ENCODE measurements around the gene SASH3.
"Not testable (repeated sequence)": the region's sequence is repeated elsewhere in the genome, so short reads cannot be mapped to it uniquely, and the experiment has no call there.

SASH3 gene

GRCh38 chrX:129738466-129739308 lies 41.1 kb upstream of the SASH3 start, which contains the start of gene XPNPEP2:
TSS of gene XPNPEP2 (plus strand) at chrX:129738979. CDS start at chrX:129739214, 235 bp downstream.
- no peak within 1 kb of the TSS for H3K4me3 ChIP-seq (ENCODE audit: control insufficient read depth, low read depth, low read length)
- peak; percentile 72 for DNase-seq (ENCODE audit: low read depth)
- TF ChIP-seq CTCF (conservative IDR thresholded peaks at IDR 0.05; ENCODE audit: control insufficient read depth, insufficient read depth, low read depth, low read length): no peak

- H3K4me3 ChIP-seq (ENCODE audit: control insufficient read depth, low read depth, low read length): no peak overlapping the region
Measured at GRCh38 chrX:129739578-129739977, 40.2 kb upstream of the SASH3 start.

GRCh38 chrX:129741880-129742758 lies 37.6 kb upstream of the SASH3 start:
- H3K4me3 ChIP-seq (ENCODE audit: control insufficient read depth, low read depth, low read length): no peak overlapping the region
- no peak for TF ChIP-seq CTCF (conservative IDR thresholded peaks at IDR 0.05; ENCODE audit: control insufficient read depth, insufficient read depth, low read depth, low read length)
- no peak for DNase-seq (ENCODE audit: low read depth)

More at GRCh38 chrX:129739578-129739977, 40.2 kb upstream of the SASH3 start:
- no peak for DNase-seq (ENCODE audit: low read depth)
- no peak for TF ChIP-seq CTCF (conservative IDR thresholded peaks at IDR 0.05; ENCODE audit: control insufficient read depth, insufficient read depth, low read depth, low read length)

- H3K4me3 ChIP-seq (ENCODE audit: control insufficient read depth, low read depth, low read length); DNase-seq (ENCODE audit: low read depth): not testable (repeated sequence)
Measured at GRCh38 chrX:129742759-129743152, 37.0 kb upstream of the SASH3 start.

- no peak for TF ChIP-seq CTCF (conservative IDR thresholded peaks at IDR 0.05; ENCODE audit: control insufficient read depth, insufficient read depth, low read depth, low read length)
- no peak for DNase-seq (ENCODE audit: low read depth)
Measured at GRCh38 chrX:129743821-129744220, 35.9 kb upstream of the SASH3 start.

GRCh38 chrX:129744861-129745321 lies 34.9 kb upstream of the SASH3 start:
- DNase-seq (ENCODE audit: low read depth): no peak
- TF ChIP-seq CTCF (conservative IDR thresholded peaks at IDR 0.05; ENCODE audit: control insufficient read depth, insufficient read depth, low read depth, low read length): no peak
- H3K4me3 ChIP-seq (ENCODE audit: control insufficient read depth, low read depth, low read length): no peak overlapping the region

More at GRCh38 chrX:129743821-129744220, 35.9 kb upstream of the SASH3 start:
- H3K4me3 ChIP-seq (ENCODE audit: control insufficient read depth, low read depth, low read length): no peak overlapping the region

All from fibroblast of mammary gland (primary cell).